ENCODE measurements around the gene OBSCN. TPM values are rescaled to one million over a fixed set of nuclear protein-coding genes. Genes with fewer than 3 reads are reported as not detected.

OBSCN gene
- total RNA-seq, 1 donor from 2014 or later, result 28.6 TPM

DNA sequence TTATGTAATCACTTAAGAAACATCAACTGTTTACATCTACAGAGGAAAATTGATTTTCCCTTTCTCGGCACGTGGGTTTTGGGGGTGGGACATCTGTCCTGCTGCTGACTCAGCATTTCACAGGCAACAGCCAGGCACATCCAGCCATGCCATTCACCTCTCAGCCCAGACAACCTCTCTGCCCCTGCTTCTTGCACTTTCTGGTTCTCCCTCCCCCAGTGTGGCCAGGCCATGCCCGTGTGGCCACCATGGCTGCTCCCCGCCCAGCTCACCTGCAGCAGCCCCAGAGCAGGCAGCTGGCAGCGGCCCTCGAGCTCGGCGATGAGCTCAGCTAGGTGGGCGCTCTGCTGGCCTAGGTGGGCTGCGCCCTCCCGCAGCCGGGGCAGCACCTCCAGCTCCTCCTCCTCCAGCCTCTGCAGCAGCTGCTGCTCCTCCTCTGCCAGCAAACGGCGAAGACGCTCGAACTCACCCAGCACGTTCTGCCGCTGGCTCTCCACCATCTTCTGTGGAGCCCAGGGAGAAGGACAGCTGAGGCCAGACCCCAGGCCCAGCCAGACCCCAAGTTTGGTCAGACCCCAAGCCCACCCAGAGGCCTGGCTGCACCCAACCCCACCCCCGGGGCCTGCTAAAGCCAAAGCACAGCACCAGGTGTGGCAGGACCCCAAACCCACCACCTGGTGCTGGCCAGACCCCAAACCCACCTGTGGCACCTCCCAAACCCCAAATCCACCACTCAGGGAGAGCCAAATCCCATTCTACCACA lies 193.0 kb downstream of the OBSCN start:
- TF ChIP-seq, protein P1, sequence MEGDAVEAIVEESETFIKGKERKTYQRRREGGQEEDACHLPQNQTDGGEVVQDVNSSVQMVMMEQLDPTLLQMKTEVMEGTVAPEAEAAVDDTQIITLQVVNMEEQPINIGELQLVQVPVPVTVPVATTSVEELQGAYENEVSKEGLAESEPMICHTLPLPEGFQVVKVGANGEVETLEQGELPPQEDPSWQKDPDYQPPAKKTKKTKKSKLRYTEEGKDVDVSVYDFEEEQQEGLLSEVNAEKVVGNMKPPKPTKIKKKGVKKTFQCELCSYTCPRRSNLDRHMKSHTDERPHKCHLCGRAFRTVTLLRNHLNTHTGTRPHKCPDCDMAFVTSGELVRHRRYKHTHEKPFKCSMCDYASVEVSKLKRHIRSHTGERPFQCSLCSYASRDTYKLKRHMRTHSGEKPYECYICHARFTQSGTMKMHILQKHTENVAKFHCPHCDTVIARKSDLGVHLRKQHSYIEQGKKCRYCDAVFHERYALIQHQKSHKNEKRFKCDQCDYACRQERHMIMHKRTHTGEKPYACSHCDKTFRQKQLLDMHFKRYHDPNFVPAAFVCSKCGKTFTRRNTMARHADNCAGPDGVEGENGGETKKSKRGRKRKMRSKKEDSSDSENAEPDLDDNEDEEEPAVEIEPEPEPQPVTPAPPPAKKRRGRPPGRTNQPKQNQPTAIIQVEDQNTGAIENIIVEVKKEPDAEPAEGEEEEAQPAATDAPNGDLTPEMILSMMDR (IDR thresholded peaks at IDR 0.05), result no peak

DNA sequence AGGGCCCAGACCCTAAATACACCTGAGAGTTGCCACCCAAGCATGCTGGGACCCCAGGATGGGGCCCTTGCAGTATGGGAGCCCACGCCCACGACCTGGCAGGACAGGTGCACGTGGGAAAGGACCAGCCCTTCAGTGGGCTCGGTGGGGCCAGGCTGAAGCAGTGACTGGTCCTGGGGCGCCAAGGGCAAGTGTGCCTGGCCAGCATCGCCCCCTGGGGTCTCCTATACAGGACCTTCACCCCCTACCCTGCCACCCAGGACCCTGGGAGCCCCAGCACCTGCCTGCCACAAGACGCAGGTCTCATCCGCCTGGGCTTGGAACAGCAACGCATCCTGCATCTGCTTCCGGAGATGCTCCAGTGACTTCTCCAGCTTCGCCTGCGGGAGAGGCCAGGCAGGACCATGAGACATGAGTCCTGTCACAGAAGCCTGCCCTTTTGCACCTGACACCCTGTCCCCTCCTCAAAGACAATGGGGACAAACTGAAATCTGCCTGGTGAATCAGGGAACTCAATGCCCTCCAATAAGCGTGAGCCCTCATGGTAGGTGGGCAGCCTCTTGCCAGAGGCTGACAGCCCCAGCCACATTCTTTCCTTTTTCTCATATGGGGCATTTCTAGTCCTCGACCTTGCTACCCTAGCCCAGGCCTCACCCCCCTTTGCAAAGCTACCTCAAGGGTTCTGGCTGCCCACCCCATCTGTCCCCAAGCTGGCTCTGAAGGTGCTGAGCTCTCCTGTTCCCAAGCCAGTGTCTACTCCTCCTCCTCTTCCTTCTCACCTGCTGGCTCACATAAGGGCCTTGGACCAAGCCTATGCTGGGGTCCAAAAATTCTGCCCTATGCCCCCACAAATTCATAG lies 194.2 kb downstream of the OBSCN start:
- Histone ChIP-seq H3K36me3 (peaks cover 13 to 38% of the 10 kb centered on the region in 2 donors), H3K27me3 (no peaks in the 10 kb centered on the region), H3K27ac (no peak overlapping the region), H3K4me3 (no peak overlapping the region), H3K4me1 (peaks cover 13 to 22% of the 10 kb centered on the region in 2 donors), H3K9me3 (no peaks in the 10 kb centered on the region)
- DNase-seq (ENCODE audit: low spot score in 2 of 2), result no peak
- TF ChIP-seq, protein P1 (IDR thresholded peaks at IDR 0.05), result no peak
- intact Hi-C loops (cut with DNase I), result loop anchor here (10.0 kb wide), 1 partner anchor 187 kb away; no protein-coding TSS in a partner anchor

More for the DNA sequence above, 193.0 kb downstream of the OBSCN start:
- H3K27me3 ChIP-seq, result no peaks in the 10 kb centered on the region
- no peak overlapping the region for H3K4me3 ChIP-seq
- H3K36me3 ChIP-seq, result peaks cover 23 to 49% of the 10 kb centered on the region in 2 donors
- no peaks in the 10 kb centered on the region for H3K9me3 ChIP-seq
- intact Hi-C loops (cut with DNase I), result loop anchor here (10.0 kb wide), 1 partner anchor 186 kb away; no protein-coding TSS in a partner anchor
- no peak for DNase-seq (ENCODE audit: low spot score in 2 of 2)
- H3K27ac ChIP-seq, result no peak overlapping the region
- H3K4me1 ChIP-seq, result peaks cover 13 to 20% of the 10 kb centered on the region in 2 donors

DNA sequence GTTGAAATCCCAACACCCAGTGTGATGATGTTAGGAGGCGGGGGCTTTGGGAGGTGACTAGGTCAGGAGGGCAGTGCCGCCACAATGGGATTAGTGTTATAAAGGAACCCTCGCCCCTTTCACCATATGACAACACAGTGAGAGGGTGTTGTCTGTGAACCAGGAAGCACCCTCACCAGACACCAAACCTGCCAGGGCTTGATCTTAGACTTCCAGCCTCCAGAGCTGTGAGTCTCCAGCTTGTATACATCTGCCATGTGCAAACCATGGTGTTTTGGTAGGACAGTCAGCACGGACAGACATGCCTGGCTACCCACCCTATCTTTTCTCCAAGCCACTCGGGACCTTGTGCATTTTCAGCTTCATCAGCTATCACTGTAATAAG lies 194.8 kb downstream of the OBSCN start:
- DNase-seq (ENCODE audit: low spot score in 2 of 2), result no peak
- intact Hi-C loops (cut with DNase I), result loop anchor here (10.0 kb wide), 1 partner anchor 188 kb away; no protein-coding TSS in a partner anchor
- TF ChIP-seq, protein P1 (IDR thresholded peaks at IDR 0.05), result no peak
- Histone ChIP-seq H3K4me1 (peaks cover 17 to 25% of the 10 kb centered on the region in 2 donors), H3K36me3 (peaks cover 8 to 33% of the 10 kb centered on the region in 2 donors), H3K27me3 (no peaks in the 10 kb centered on the region), H3K27ac (no peak overlapping the region), H3K9me3 (no peaks in the 10 kb centered on the region), H3K4me3 (no peak overlapping the region)

DNA sequence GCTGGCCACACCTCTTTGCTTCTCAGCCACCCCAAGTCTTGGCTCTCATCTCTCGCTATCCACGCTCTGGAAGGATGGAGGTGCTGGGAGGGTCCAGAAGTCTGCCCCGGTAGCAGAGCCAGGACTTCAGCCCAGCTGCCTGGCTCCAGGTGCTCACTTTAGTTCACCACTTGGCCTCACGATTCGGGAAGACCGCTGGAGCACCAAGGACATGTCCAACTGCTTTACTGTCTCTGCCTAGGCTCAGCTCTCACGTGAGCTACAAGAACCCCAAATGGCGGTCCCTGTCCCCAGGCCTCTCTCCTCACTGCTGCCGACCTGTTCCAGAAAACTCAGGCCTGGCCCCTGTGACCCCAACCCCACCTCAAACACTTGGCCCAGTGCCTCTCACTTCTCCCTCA lies 195.4 kb downstream of the OBSCN start:
- no peak for DNase-seq (ENCODE audit: low spot score in 2 of 2)
- H3K27ac ChIP-seq, result no peak overlapping the region
- H3K9me3 ChIP-seq, result no peaks in the 10 kb centered on the region
- intact Hi-C loops (cut with DNase I), result loop anchor here (10.0 kb wide), 1 partner anchor 188 kb away; no protein-coding TSS in a partner anchor
- TF ChIP-seq, protein P1 (IDR thresholded peaks at IDR 0.05), result no peak
- H3K4me1 ChIP-seq, result peaks cover 17 to 28% of the 10 kb centered on the region in 2 donors
- H3K27me3 ChIP-seq, result no peaks in the 10 kb centered on the region
- no peak overlapping the region for H3K4me3 ChIP-seq
- peaks cover 4 to 29% of the 10 kb centered on the region in 2 donors for H3K36me3 ChIP-seq

DNA sequence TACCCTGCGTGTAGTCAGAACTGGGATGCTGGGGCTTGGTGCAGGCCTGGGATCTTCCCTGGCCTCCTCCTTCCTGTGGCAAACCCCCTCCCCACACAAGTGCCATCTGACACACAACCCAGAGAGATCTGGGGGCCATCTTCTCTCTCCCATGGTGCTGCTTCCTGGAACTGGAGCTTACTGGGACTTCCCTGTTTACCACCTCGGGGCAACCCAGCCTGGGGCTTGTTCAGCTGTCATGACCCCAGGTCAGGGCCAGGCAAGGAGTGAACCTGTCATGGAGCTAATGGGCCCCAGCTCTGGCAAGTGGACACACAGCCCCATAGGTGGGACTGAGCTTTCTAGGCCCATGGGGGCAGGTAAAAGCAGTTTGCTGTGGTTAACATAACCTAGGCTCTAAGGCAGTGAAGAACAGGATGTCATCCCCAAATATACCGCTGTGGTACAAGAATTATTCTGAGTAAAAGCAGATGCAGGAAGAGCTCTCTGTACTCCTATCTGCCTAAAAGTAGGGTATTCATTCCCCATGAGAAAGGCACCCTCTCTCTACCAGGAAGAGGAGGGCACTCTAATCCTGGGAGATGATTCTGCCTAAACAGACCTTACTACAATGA lies 196.4 kb downstream of the OBSCN start:
- H3K27me3 ChIP-seq, result no peaks in the 10 kb centered on the region
- TF ChIP-seq, protein P1 (IDR thresholded peaks at IDR 0.05), result no peak
- intact Hi-C loops (cut with DNase I), result loop anchor here (10.0 kb wide), 1 partner anchor 189 kb away; no protein-coding TSS in a partner anchor
- peaks cover 17 to 28% of the 10 kb centered on the region in 2 donors for H3K4me1 ChIP-seq
- H3K4me3 ChIP-seq, result peak overlapping the region; percentile 89 to 95
- H3K9me3 ChIP-seq, result no peaks in the 10 kb centered on the region
- H3K27ac ChIP-seq, result no peak overlapping the region
- H3K36me3 ChIP-seq, result peaks cover 4 to 29% of the 10 kb centered on the region in 2 donors
- no peak for DNase-seq (ENCODE audit: low spot score in 2 of 2)
